Left renal pelvis (tissue), 4 donors: ENCODE data around the gene ABLIM1. TPM values are rescaled to one million over a fixed set of nuclear protein-coding genes. Genes with fewer than 3 reads are reported as not detected.

Experiments
- DNase-seq, 4 donors: peaks; one replicate each; pipeline ENCODE4 v3.0.0-alpha.2; 2013; ENCODE audit warnings: low read depth in 4 of 4, low spot score in 3 of 4
- polyA plus RNA-seq, 4 donors: library from polyadenylated mRNA; unstranded; fragments of 120-200 nt; gene quantifications; one replicate each; pipeline ENCODE4 v1.2.1, GENCODE V29; 2013; ENCODE audit not compliant: insufficient read length in 4 of 4

The ABLIM1 gene
- polyA plus RNA-seq, 4 donors: 91.3 to 111 (median 103) TPM

DNA sequence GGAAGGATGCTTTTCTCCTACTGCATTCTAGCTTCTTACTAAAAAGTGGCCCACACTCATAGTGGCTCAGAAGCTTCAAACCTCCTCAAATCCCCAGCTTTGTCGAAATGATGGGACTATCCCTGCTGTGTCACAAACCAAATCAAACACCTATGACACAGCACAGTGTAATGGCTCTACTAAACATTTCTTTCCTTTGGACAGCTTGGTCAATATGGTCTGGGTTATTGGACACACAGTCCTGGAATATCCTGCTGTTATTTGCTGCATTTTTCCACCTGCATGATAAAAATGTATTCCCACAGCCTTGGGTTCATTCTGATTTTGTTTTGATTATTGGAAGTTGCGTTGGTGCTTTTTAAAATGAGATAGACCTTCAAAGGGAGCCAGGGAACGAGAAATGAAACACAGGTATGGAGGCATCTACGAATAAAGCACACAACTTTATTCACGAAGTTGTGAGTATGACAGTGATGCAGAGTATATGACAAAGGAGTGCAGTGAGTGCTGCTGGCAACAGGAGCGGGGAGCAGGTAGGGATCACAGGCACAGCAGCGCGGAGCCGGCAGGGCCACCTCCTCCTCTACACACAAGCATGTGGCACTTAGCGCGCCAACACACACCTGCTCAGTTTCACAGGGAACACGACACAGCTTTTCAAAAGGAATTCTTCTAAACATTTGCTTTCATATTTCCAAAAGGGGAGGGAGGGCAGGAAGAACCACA, 227.2 kb downstream of the ABLIM1 start:
- DNase-seq: no peak

DNA sequence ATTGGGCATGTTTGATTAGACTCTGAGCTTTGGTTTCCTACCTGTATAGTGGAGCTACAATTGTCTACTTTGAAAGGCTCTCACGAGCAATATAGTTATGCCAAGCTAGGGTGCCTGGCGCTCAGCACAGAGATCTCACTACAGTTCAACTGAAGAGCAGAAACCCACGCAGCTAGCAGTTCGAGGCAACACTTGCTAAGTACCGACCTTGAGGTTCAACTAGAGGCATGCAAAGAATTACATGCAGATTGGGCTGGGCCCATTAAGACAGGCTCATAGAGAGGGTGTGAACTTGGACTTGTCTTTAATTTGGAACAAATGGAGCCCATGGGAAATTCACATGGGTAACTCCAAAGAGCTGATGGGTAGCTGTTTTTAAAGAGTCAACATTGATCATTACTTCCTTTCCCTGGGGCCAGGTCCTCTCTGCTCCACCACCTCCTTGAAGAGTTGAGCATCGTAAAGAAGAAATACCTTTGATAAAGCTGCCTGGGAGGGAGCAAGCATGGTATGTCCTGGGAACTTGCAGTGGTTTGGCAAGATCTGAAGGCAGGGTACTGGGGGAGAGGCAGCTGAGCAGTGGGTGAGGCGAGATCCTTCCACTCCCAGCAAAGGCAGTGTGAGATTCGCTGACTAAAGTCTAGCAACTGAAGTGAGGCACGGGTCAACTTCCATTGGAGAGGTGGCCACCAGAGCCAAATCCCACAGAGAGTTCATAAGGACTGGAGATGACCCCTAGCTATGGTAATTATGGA, 228.3 kb downstream of the ABLIM1 start:
- DNase-seq: no peak

DNA sequence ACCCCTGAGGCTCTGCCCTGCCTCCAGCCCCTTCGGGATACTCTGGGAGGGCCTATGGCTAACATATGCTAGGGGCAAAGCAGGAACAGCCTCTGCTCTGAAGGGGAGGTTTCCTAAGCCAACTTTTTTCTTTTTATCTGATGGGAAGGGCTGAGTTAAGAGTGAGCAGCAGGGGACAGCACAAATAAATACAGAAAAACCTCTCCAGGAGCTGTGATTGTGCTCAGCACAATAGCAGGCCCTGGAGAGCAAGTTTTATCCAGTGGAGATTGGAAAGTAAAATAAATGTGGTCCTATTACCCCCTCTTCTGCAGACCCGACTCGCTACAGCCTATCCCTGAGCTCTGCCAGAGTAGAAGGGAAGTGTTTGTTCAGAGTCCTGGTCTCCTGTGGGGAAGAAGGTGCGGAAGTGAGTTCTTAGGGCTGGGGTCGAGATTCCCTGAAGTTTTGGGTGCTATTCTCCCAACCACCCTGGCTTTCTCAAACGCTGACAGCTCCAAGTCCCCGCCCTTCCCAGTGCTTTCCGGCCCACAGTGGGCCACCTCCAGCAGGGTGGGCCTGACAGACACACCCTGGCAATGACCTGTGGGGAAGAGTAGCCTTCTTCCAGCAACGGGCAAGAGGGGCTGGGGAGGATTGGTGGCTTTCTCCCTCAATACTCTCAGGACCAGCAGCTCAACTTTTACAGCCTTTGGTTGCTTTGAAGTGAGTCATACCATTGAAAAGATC, 230.8 kb downstream of the ABLIM1 start:
- DNase-seq: no peak

DNA sequence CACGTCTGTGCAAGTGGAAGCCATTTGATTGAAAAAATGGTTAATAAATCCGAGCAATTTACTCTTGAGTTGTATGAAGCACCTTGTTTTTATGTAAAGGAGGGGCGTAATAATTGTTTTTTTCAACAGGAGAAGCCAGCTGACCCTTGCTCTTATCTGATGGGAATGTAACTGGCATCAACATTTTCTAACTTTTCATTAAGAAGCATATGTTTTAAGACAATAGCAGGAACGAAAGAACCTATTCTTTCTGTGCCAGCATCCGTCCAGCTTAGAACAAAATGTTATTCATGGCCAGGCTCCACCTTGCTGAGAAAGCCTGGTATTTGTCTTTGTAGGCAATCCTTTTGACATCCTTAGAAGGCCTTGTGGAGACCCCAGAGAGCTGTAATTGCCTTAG, 231.6 kb downstream of the ABLIM1 start:
- no peak for DNase-seq

DNA sequence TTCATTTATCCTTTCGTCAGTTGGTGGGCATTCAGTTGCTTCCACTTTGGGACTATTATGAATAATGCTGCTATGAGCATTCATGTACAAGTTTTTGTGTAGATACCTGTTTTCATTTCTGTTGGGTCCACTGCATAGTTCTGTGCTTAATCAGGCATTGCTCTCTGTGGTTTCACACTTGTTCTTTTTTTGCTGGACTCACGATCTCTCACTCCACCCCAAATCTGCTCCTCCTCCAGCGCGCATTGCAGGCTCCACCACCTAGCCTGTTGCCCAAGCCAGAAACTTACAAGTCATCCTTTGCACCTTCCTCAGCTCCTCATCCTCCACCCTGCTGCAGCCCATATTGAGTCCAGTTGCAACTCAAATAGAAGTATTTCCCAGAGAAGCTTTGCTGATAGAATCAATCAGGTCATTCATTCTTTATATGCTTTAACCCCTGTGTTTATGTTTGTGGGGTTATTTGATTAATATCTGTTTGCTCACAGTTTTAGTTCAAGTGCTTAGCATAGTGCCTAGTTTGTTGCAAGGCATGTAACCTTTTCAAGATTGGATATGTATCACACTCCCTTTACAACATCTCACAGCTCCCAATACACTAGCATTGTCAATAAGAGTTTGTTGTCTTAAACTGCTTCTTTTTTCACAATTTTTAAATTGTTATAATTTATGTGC, 237.1 kb downstream of the ABLIM1 start:
- DNase-seq: no peak

DNA sequence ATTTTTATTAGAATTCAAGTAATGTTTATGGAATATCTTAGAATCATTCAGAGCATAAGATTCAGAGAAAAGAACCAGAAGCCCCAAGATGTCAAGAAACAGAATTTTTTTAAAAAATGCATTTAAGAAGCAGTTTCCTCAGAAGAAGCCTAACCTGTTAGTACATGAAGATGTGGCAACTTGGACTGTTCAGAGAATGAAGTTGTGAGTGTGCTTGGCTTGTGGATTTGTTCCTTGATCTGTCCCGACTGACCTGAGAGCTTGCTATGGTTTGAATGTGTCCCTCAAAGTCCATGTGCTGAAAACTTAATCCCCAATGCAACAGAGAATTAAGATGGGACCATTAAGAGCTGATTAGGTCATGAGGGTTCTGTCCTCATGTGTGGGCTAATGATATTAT, 240.0 kb downstream of the ABLIM1 start:
- no peak for DNase-seq

DNA sequence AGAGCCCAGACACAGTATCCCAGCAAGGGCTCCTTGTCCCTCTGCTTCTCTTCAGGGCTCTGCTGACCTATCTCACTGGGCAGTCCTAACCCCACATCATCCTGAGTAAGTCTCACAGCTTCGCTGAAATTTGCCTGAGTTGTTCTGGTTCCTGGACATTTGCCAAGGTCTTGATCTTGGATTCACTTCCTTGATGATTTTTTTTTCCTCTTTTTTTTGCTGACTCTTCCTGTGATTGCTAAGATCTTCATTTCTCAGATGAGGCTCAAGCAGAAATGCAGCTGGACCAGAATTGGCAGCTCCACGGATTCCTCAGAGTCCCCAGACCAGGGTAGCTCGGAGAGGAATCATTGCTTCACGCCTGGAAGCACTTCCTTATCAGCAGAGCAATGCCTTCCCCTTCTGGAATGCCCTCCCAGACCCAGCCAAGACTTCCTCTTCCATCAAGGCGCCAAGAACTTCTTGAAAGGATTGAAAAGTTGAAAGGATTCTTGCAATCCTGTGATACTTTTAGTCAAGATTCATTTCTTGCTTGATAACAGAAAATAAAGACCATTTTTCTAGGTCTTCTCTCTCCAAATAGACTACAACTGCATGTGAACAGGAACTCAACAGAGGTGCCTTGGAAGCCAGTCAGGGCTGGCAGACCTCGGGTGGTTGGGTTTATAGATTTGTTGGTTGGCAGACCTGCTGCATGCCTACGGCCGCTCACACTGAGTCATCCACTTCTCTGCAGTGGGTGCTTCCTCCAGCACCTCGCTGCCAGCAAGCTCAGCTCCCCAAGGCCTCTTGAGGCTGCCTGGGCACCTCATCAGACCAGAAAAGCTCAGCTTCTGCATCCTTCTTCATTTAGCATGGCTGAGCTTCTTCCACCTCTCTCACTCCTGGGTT, 244.9 kb downstream of the ABLIM1 start:
- no peak for DNase-seq

DNA sequence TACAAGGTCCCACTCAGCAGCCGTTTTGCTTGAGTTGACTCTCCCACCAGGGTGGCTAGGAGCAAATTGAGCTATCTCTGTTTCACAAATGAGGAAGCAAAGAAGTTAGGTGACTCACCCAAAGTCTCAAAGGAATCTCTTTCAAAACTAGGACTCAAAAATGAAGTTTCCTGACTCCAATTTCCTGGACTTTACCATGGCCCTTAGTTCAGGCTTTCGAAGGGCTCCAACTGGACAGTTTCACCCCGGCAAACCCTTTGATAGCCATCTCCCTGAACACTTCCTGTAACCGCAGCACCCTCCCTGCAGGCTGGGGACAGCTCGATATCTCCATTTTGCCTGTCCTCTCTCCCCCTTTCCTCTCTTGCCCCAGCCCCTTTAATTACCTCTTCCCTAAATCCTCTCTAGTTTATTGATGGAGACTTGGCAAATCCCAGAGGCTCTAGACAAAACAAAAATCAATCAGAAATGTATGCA, 249.1 kb downstream of the ABLIM1 start:
- no peak for DNase-seq

DNA sequence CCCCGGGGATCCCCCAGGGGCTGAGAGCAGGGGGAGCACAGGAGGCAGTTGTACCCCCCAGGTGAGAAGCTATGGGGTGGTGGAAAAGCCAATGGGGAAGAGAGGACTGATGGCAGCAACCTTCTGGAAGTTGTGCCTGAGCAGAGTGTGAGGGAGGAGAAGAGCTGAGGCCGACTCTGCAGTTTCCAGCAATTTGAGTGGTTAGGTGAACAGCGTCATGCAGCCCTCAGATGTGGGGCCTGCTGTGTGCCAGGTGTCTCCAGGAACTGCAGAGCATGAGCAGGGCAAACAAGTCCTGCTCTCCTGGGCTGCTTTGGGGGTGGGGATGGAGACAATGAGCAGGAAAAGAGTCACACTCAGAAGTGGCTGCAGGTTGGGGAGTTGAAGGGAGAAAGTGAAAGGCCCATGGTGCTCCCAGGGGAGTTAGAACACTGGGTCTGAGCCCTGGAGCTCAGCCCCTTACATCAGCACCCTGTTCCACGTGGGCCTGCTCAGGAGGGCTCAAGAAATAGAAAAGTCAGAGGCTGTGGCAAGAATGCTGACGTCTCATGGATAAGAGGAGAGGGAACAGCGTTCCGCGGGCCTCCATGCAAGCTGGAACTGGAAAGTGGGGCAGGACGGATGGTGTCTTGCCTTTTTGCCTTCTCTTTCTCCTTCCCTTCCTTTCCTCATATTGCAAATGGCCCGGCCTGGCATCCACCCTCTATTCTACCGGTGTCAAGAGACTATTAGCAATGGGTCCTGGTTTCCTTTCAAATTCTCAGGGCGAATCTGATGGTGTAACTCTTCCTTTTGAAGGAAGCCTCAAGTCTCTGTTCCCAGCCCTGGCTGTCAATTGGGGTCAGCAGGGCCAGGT, 249.7 kb downstream of the ABLIM1 start:
- DNase-seq: no peak

DNA sequence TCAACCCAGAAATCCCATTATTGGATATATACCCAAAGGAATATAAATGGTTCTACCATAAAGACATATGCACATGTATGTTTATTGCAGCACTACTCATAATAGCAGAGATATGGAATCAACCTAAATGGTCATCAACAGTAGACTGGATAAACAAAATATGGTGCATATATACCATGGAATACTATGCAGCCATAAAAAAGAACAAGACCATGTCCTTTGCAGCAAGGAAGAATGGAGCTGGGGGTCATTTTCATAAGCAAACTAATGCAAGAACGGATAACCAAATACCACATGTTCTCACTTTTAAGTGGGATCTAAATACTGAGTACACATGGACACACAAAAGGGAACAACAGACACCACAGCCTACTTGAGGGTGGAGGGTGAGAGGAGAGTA, 251.6 kb downstream of the ABLIM1 start:
- DNase-seq: no peak

DNA sequence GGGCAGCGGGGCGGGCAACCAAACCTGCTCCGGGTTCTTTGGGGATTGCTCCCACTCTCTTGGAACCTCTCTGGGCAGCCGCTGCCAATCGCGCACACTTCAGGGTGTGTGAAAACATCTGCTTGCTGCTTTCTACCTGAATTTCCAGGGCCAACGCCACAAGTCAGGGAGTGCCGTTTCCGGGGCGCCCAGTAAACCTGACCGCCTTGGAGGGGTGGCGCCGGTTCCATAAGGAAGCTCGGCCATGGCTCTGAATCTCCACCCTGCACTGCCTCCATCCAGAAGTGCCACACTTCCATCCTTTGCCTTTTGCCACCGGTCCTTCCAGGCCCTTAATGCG, 253.1 kb downstream of the ABLIM1 start:
- no peak for DNase-seq

DNA sequence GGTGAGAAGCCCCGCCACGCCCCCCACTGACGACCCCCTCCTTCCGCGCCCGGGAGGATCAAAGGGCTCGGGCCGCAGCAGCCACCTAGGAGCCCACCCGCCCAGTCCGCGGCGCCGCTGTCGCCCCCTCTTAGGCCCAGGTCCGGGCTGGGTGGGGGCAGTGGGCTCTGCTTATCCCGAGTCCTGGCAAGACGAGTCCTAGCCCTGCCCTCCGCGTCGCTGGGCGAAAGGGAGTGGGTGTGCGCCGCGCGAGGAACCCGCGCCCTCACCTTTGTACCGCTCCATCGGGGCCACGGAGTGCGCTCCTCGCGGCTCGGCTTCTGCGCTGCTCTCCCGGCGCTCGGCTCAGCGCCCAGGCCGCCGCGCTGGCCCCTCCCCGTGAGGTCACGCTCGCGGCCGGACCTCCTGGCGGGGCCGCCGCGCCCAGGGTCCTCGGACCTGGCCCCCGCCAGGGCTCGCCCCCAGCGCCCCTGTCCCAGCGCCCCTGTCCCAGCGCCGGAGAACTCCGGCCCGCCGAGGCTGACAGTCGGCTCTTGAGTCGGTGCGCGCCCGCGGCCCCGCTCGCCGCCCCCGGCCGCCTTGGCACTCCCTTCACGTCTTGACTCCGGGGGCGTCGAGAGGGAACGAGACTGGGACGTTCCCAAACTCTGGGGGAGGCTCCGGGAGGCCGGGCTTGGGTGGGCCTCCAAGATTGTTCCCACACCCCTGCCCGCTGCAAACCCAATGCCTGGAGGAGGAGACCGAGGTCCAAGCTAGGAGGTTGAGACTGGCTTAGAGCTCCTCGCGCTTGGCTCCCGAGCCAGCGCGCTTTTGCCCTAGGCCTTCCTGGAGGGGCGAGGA, 253.7 kb downstream of the ABLIM1 start, which contains the start of gene AFAP1L2:
TSS of gene AFAP1L2 (minus strand) at position 332 of the 840 bp plus-strand sequence. CDS start at position 285, 47 bp downstream.
- no peak for DNase-seq

DNA sequence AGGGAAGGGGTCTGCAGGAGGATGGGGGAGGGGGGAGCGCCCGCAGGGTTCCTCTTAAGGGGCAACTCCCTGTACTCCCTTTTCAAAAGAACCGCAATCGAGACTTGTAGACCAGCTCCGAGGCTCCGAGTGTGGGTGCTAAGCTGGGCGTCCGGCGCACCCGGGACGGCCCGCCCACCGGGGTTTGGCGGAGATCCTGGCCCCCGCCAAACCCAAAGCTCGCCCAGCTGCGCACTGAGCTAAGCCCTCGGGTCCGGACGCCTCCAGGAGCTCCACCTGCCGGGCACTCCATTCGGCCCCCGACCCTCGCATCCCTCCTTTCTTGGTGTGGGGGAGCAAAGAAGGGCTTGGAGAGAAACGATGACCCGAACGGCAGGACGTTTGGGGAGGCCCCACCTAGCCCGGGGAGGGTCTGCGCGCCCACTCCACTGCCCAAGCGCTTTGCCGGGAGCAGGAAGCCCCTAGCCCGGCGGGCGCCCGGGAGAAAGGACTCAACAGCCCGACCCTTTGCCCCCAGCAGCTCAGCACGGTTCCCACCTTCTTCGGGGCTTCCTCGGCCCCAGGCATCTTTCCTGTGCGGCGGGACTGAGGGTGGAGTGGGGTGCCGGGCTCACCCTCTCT, 254.4 kb downstream of the ABLIM1 start:
- no peak for DNase-seq

DNA sequence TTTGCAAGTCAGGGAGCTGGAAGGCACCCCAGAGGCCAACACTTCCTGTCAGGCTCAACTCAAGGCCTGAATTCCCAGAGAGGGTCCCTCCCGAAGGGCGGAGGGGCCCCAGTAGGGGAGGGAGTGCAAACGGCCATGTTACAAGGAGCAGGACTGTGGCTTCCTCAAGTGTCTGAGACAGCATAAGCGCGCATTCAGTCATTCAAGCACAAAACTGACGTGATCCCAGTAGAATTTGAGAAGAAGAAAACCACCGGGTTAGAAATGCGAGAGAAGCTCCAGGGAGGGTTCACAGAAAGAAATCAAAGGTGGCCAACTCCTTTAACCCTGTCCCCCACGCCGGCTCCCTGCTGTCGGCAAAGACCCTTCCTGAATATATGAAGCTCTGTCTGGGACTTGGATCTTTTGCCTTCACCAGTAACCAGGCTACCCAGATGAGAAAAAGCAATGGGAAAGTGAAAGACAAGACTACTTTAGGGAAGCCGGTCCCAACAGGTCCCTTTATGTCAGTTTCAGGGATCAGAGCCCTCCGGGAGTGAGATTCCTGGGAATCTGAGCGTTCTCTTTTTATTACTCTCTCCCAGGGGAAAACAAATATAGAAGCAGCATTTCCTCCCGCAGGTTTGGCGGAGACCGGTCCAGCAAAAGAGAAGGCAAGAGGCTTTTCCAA, 255.1 kb downstream of the ABLIM1 start:
- no peak for DNase-seq

DNA sequence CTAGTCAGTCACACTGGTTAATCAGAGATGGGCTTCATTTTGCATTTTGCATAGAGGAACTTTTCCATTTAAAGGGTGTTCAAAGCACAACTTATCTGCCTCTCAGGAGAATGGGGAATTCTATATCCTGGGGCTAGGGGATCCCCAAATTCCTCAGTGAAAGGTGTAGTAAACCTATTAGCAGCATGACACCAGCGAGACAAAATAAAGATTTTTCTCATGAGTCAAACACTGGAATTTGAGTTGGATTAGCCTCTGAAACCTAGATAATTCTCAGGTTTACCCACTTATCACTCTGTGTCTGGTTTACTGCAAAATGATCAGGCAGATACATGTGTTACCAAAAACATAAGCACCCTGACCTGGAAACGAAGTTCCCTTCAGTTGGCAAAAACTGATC, 255.8 kb downstream of the ABLIM1 start:
- DNase-seq: no peak

DNA sequence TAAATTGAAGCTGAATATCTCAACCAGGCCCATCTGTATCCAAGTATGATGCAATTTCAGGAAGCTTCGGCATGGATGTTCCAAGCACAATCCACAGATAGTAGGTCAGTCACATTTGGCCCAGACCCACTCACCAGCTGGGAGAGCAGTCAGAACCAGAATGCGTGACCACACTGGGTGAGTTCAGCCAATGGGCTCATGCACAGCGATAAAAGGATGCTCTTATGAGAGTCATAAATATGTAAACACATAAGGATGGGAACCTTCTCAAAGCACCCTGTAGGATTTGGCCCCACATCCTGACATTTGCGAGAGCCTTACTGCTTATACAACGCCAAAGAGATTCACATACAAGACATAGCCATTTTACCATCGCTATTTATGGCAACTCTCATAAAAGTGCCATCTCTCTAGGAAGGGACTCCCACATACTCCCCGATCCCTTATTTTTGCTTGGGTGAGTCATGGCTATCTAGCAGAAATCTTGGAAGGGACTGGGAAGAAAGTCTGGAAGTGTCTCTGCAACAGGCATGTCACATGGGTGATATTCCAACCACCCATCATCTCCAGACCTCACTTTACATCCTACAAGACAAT, 256.8 kb downstream of the ABLIM1 start:
- no peak for DNase-seq

DNA sequence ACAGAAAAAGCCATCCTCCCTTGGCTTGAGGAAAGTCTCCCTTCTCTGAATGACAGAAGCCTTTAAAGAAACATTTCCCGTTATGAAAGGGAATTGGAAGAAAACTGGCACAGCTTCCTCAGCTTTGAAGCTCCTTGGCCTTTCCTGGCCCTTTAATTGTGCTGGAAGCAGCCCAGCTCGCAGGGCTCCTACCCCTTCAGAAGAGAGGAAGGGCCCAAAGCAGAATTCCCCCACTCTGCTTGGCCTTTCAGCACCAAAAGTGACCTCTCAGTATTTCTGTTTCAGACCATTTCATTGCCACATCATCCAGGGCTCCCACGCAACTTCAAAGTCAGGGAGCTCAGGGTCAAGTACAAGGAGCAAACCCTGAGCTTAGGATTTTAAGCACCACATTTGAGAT, 258.0 kb downstream of the ABLIM1 start:
- no peak for DNase-seq
